NT2/D1 (cell line): Measurements from ENCODE around the gene DNAH8.

ENCODE experiments used
- SUZ12 ChIP-seq: IDR thresholded peaks from 2 replicates; pipeline ENCODE4 v1.6.1; 2011; ENCODE audit not compliant: insufficient read length, insufficient read depth; ENCODE audit errors: extremely low read depth
- YY1 ChIP-seq: IDR thresholded peaks from 2 replicates; pipeline ENCODE4 v1.6.1; 2011; ENCODE audit not compliant: insufficient read length, insufficient read depth
- ZNF274 ChIP-seq: IDR thresholded peaks from 2 replicates; pipeline ENCODE4 v1.6.1; 2011; ENCODE audit warnings: mild to moderate bottlenecking, low read depth, low read length

DNA sequence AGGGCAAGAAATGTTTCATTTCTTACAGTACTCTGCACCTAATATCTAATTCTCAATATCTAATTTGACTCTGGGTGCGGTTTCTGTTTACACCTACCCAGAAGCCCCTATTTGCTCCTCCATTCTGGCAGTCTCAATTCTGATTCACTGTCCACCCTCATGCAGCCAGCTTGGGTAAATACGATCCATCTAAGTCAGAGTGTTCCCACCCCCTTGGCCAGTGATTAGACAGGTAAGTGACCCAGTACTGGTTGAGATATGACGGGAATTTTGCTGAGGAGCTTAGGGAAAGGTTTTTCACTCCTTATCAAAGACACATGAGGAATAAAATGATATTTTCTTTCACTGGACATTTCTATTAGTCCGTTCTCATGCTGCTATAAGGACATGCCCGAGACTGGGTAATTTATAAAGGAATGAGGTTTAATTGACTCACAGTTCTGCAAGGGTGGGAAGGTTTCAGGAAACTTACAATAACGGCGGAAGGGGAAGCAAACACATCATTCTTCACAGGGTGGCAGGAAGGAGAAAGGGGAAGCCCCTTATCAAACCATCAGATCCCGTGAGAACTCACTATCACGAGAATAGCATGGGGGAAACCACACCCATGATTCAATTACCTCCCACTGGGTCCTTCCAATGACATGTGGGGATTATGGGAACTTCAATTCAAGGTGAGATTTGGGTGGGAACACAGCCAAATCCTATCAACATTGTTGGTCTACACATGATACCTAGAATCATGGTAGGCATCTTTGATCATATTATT is 41.5 kb upstream of the DNAH8 start:
- TF ChIP-seq YY1 (no peak), SUZ12 (no peak), ZNF274 (no peak)
